Measurements from ENCODE around the gene TCHP. TPM values are rescaled to one million over a fixed set of nuclear protein-coding genes. Genes with fewer than 3 reads are reported as not detected.

TCHP gene
- total RNA-seq, 1 donor from 2014 or later = 15.0 TPM

- Histone ChIP-seq H3K4me3 (ENCODE audit: low read depth, low read length) (no peak overlapping the region), H3K27me3 (ENCODE audit: control insufficient read depth, insufficient read depth, low read length) (no peaks in the 10 kb centered on the region), H3K36me3 (ENCODE audit: control insufficient read depth, insufficient read depth, low read length) (no peaks in the 10 kb centered on the region)
- no peak for DNase-seq (ENCODE audit: low read depth)
- TF ChIP-seq, protein P1, sequence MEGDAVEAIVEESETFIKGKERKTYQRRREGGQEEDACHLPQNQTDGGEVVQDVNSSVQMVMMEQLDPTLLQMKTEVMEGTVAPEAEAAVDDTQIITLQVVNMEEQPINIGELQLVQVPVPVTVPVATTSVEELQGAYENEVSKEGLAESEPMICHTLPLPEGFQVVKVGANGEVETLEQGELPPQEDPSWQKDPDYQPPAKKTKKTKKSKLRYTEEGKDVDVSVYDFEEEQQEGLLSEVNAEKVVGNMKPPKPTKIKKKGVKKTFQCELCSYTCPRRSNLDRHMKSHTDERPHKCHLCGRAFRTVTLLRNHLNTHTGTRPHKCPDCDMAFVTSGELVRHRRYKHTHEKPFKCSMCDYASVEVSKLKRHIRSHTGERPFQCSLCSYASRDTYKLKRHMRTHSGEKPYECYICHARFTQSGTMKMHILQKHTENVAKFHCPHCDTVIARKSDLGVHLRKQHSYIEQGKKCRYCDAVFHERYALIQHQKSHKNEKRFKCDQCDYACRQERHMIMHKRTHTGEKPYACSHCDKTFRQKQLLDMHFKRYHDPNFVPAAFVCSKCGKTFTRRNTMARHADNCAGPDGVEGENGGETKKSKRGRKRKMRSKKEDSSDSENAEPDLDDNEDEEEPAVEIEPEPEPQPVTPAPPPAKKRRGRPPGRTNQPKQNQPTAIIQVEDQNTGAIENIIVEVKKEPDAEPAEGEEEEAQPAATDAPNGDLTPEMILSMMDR (IDR thresholded peaks at IDR 0.05; ENCODE audit: insufficient read depth, low read length, poor library complexity, severe bottlenecking) = no peak
These were observed 67.4 kb downstream of the TCHP start for GRCh38 chr12:109967383-109968031.

Other genes starting within 250 kb of the TCHP start
- gene FAM222A, start 186.4 kb upstream of the TCHP start, total RNA-seq = 0.58 and 1.1 TPM in 2 replicates
- gene TRPV4, start 66.9 kb upstream of the TCHP start, total RNA-seq = 0.75 and 1.7 TPM in 2 replicates
- 38.4 and 48.4 TPM in 2 replicates for gene GLTP, start 19.7 kb upstream of the TCHP start, total RNA-seq
- 20.3 and 23.8 TPM in 2 replicates for gene GIT2, start 96.1 kb downstream of the TCHP start, total RNA-seq
- gene ANKRD13A, start 99.2 kb downstream of the TCHP start, total RNA-seq = 40.6 and 73.8 TPM in 2 replicates
- 8.8 and 14.5 TPM in 2 replicates for gene C12orf76, start 148.2 kb downstream of the TCHP start, total RNA-seq
- gene IFT81, start 224.1 kb downstream of the TCHP start, total RNA-seq = 6.9 and 7.1 TPM in 2 replicates

Data from kidney epithelial cell (primary cell).